NCI-H2196 (cell line): ENCODE data around the gene CCT7.

Source experiments
- DNase-seq: peaks from one replicate; lab custom pipeline; 2025; ENCODE audit not compliant: unreplicated experiment; lab: John Stamatoyannopoulos, UW

Gene CCT7

GRCh38 chr2:73266061-73266901 is 32.2 kb downstream of the CCT7 start:
- peak; percentile 4 for DNase-seq

- no peak for DNase-seq
Measured at GRCh38 chr2:73267008-73267407, 32.9 kb downstream of the CCT7 start.

GRCh38 chr2:73268366-73268829 is 34.3 kb downstream of the CCT7 start:
- DNase-seq, result peak; percentile 8

- DNase-seq, result peak; percentile 66
Measured at GRCh38 chr2:73268830-73269685, 35.0 kb downstream of the CCT7 start.

- DNase-seq, result no peak
Measured at GRCh38 chr2:73269686-73270465, 35.8 kb downstream of the CCT7 start.

- DNase-seq, result no peak
Measured at GRCh38 chr2:73272270-73272669, 38.2 kb downstream of the CCT7 start.

- DNase-seq, result no peak
Measured at GRCh38 chr2:73279852-73280251, 45.7 kb downstream of the CCT7 start.

- DNase-seq, result no peak
Measured at GRCh38 chr2:73281244-73281643, 47.1 kb downstream of the CCT7 start.

- DNase-seq, result no peak
Measured at GRCh38 chr2:73282924-73283544, 48.9 kb downstream of the CCT7 start.

- no peak for DNase-seq
Measured at GRCh38 chr2:73283545-73284295, 49.6 kb downstream of the CCT7 start.

GRCh38 chr2:73284296-73285158 is 50.4 kb downstream of the CCT7 start, which contains the start of gene FBXO41:
Gene FBXO41 (minus strand): TSS chr2:73284478. CDS start chr2:73269630, 14,848 bp downstream.
- DNase-seq, result peak; percentile 27

- DNase-seq, result no peak
Measured at GRCh38 chr2:73285159-73285739, 51.1 kb downstream of the CCT7 start.

GRCh38 chr2:73286134-73286655 is 52.1 kb downstream of the CCT7 start:
- no peak for DNase-seq

GRCh38 chr2:73289304-73289703 is 55.2 kb downstream of the CCT7 start:
- no peak for DNase-seq

- peak; percentile 41 for DNase-seq
Measured at GRCh38 chr2:73290049-73290839, 56.1 kb downstream of the CCT7 start.

- DNase-seq, result no peak
Measured at GRCh38 chr2:73291093-73291460, 57.0 kb downstream of the CCT7 start.

- no peak for DNase-seq
Measured at GRCh38 chr2:73291461-73292315, 57.6 kb downstream of the CCT7 start.
